Keratinocyte (primary cell): ENCODE data around the gene BICRAL. TPM values are rescaled to one million over a fixed set of nuclear protein-coding genes. Genes with fewer than 3 reads are reported as not detected.
"Not testable (repeated sequence)": the region's sequence is repeated elsewhere in the genome, so short reads cannot be mapped to it uniquely, and the experiment has no call there.

Experiments
- DNase-seq: peaks from one replicate; pipeline ENCODE4 v3.0.0-alpha.2; 2011; ENCODE audit warnings: low read depth, missing footprints, low spot score
- FAIRE-seq: peaks from 2 replicates; lab custom pipeline; 2011; peaks lifted over from hg19 to GRCh38; lab: Jason Lieb, UNC
- H2AFZ ChIP-seq: 2 replicates; pipeline ENCODE4 v1.6.0; 2012; ENCODE audit warnings: low read length, control low read depth, inconsistent platforms; ENCODE audit not compliant: control insufficient read depth
- H3K27ac ChIP-seq: 2 replicates; pipeline ENCODE4 v1.5.1; 2011; ENCODE audit warnings: low read length; ENCODE audit not compliant: control insufficient read depth, insufficient read depth
- H3K27me3 ChIP-seq: 3 replicates; pipeline ENCODE4 v1.6.0; 2011; ENCODE audit warnings: low read length; ENCODE audit not compliant: control insufficient read depth, insufficient read depth; ENCODE audit errors: extremely low read depth
- H3K36me3 ChIP-seq, 2 experiments: 2 replicates in 1 of 2; 3 replicates in 1 of 2; pipeline ENCODE4 v1.5.1; 2011; ENCODE audit warnings: low read length in 2 of 2, mild to moderate bottlenecking in 1 of 2; ENCODE audit not compliant: control insufficient read depth in 2 of 2, insufficient read depth in 2 of 2; ENCODE audit errors: extremely low read depth in 1 of 2
- H3K4me1 ChIP-seq: 3 replicates; pipeline ENCODE4 v1.5.1; 2011; ENCODE audit warnings: low read length; ENCODE audit not compliant: control insufficient read depth, insufficient read depth; ENCODE audit errors: extremely low read depth
- H3K4me2 ChIP-seq: 3 replicates; pipeline ENCODE4 v1.6.0; 2011; ENCODE audit warnings: low read depth, low read length; ENCODE audit not compliant: control insufficient read depth, insufficient read depth; ENCODE audit errors: extremely low read depth
- H3K4me3 ChIP-seq, 3 experiments: fragments of 200-600 bp in 1 of 3; sonication (generic) in 1 of 3; 2 replicates in 2 of 3; 3 replicates in 1 of 3; pipeline ENCODE4 v1.5.1; 2011 to 2016; ENCODE audit warnings: low read length in 3 of 3, mild to moderate bottlenecking in 3 of 3, control low read depth in 2 of 3, inconsistent platforms in 1 of 3, low read depth in 1 of 3, mixed read lengths in 1 of 3, mixed run types in 1 of 3, moderate library complexity in 1 of 3; ENCODE audit not compliant: control insufficient read depth in 2 of 3, insufficient read depth in 2 of 3; ENCODE audit errors: extremely low read depth in 1 of 3
- H3K79me2 ChIP-seq: 2 replicates; pipeline ENCODE4 v1.6.0; 2012; ENCODE audit warnings: low read length; ENCODE audit not compliant: control insufficient read depth, insufficient read depth
- H3K9ac ChIP-seq: 3 replicates; pipeline ENCODE4 v1.6.0; 2011; ENCODE audit warnings: low read length; ENCODE audit not compliant: control insufficient read depth, insufficient read depth; ENCODE audit errors: extremely low read depth
- H3K9me1 ChIP-seq: 3 replicates; pipeline ENCODE4 v1.6.0; 2011; ENCODE audit warnings: low read length; ENCODE audit not compliant: control insufficient read depth, insufficient read depth; ENCODE audit errors: extremely low read depth
- H3K9me3 ChIP-seq: 2 replicates; pipeline ENCODE4 v1.5.1; 2012; ENCODE audit warnings: low read depth, low read length; ENCODE audit not compliant: control insufficient read depth
- H4K20me1 ChIP-seq: 3 replicates; pipeline ENCODE4 v1.6.0; 2011; ENCODE audit warnings: low read length; ENCODE audit not compliant: control insufficient read depth, insufficient read depth; ENCODE audit errors: extremely low read depth
- CTCF ChIP-seq, 3 experiments: IDR thresholded peaks in 1 of 3; conservative IDR thresholded peaks in 1 of 3; optimal IDR thresholded peaks in 1 of 3; 2 replicates in 2 of 3; 3 replicates in 1 of 3; pipeline versions ENCODE3 to v1.5.1; 2011; ENCODE audit warnings: low read length in 3 of 3, mild to moderate bottlenecking in 3 of 3, moderate library complexity in 2 of 3, control low read depth in 1 of 3, inconsistent platforms in 1 of 3; ENCODE audit not compliant: insufficient read depth in 2 of 3; ENCODE audit errors: extremely low read depth in 1 of 3
- EZH2 ChIP-seq: IDR thresholded peaks from one replicate; pipeline ENCODE4 v1.6.1; 2012; ENCODE audit warnings: inconsistent platforms, mild to moderate bottlenecking, low read length, moderate library complexity
- dilution Hi-C: fragments of 300-500 bp; cut with MboI; formaldehyde crosslinking; loops from one replicate; pipeline ENCODE4 v1.7.0; 2020; ENCODE audit warnings: low sequenced_read_pairs; ENCODE audit not compliant: extremely low pct_ligation_motif_present
- polyA plus RNA-seq, 5 experiments: library from polyadenylated mRNA; depleted of rRNA in 3 of 5; stranded (reverse) in 3 of 5; stranded (forward) in 1 of 5; unstranded in 1 of 5; fragments of >200 nt; gene quantifications; 1 replicate in 1 of 5; 2 replicates in 3 of 5; 3 replicates in 1 of 5; pipeline versions ENCODE4 v1.2.1 to v1.2.3, GENCODE V29; 2011 to 2012; ENCODE audit warnings: missing spikeins in 2 of 5, low read depth in 1 of 5, low replicate concordance in 1 of 5

Gene BICRAL
- polyA plus RNA-seq, 1 donor (not counting 4 experiments of a cell fraction or from before 2014, with no cell fraction given) = 5.0 TPM

- Histone ChIP-seq H3K27me3 (no peaks in the 10 kb centered on the region), H3K9me1 (no peaks in the 10 kb centered on the region), H3K4me3 (no peak overlapping the region), H3K9me3 (no peaks in the 10 kb centered on the region), H3K79me2 (peaks cover 29% of the 10 kb centered on the region), H3K36me3 (peaks cover 0 to 1% of the 10 kb centered on the region in 2 experiments), H4K20me1 (no peaks in the 10 kb centered on the region), H3K4me2 (no peak overlapping the region), H3K9ac (no peak overlapping the region), H2AFZ (peak overlapping the region; percentile 61), H3K27ac (no peak overlapping the region), H3K4me1 (peaks cover 6% of the 10 kb centered on the region)
- no peak for FAIRE-seq
- dilution Hi-C loops = no loop called here
- no peak for TF ChIP-seq EZH2
- TF ChIP-seq CTCF (optimal IDR thresholded peaks at IDR 0.05 in 1 of 3, IDR thresholded peaks at IDR 0.05 in 1 of 3, conservative IDR thresholded peaks at IDR 0.05 in 1 of 3; ENCODE audit: extremely low read depth in 1 of 3, insufficient read depth in 2 of 3, low read length in 3 of 3) = no peak
- DNase-seq = no peak
Measured at GRCh38 chr6:42877695-42878094, 95.8 kb downstream of the BICRAL start.

GRCh38 chr6:42879372-42880239 lies 97.8 kb downstream of the BICRAL start, which contains the start of gene RPL7L1:
TSS of gene RPL7L1 (plus strand) at chr6:42879616. CDS start at chr6:42879911, 295 bp downstream.
- Histone ChIP-seq H3K4me1 (peaks cover 6% of the 10 kb centered on the region), H3K9me3 (no peaks in the 10 kb centered on the region), H3K9me1 (no peaks in the 10 kb centered on the region), H3K79me2 (peaks cover 48% of the 10 kb centered on the region), H3K27ac (peak within 1 kb of the TSS; percentile 90), H3K4me3 (peak within 1 kb of the TSS; percentile 84 to 97 (median 85)), H3K9ac (peak within 1 kb of the TSS; percentile 94), H3K36me3 (peaks cover 11 to 14% of the 10 kb centered on the region in 2 experiments), H3K27me3 (no peaks in the 10 kb centered on the region), H3K4me2 (peak within 1 kb of the TSS; percentile 88), H4K20me1 (no peaks in the 10 kb centered on the region), H2AFZ (peak within 1 kb of the TSS; percentile 98)
- no peak for DNase-seq
- peak; percentile 61 for FAIRE-seq
- TF ChIP-seq EZH2 (no peak), CTCF (optimal IDR thresholded peaks at IDR 0.05 in 1 of 3, IDR thresholded peaks at IDR 0.05 in 1 of 3, conservative IDR thresholded peaks at IDR 0.05 in 1 of 3; ENCODE audit: extremely low read depth in 1 of 3, insufficient read depth in 2 of 3, low read length in 3 of 3) (peak in 1 of 3 experiments; percentile 2)
- dilution Hi-C loops = no loop called here

GRCh38 chr6:42880240-42880817 lies 98.5 kb downstream of the BICRAL start:
- H4K20me1 ChIP-seq, H3K27me3 ChIP-seq, H3K9me1 ChIP-seq, DNase-seq, H3K9me3 ChIP-seq, dilution Hi-C loops, H3K4me1 ChIP-seq, FAIRE-seq: not testable (repeated sequence)
- H3K36me3 ChIP-seq = peaks cover 16 to 18% of the 10 kb centered on the region in 2 experiments
- H2AFZ ChIP-seq = peak overlapping the region; percentile 98
- H3K9ac ChIP-seq = peak overlapping the region; percentile 94
- peak overlapping the region; percentile 90 for H3K27ac ChIP-seq
- peak overlapping the region; percentile 84 to 97 (median 85) for H3K4me3 ChIP-seq
- peak overlapping the region; percentile 88 for H3K4me2 ChIP-seq
- H3K79me2 ChIP-seq = peaks cover 53% of the 10 kb centered on the region
